Karpas-422 (cell line): ENCODE measurements around the gene PTPRN. TPM values are rescaled to one million over a fixed set of nuclear protein-coding genes. Genes with fewer than 3 reads are reported as not detected.
"Not testable (repeated sequence)": the region's sequence is repeated elsewhere in the genome, so short reads cannot be mapped to it uniquely, and the experiment has no call there.

Source experiments
- DNase-seq: peaks from one replicate; pipeline ENCODE4 v3.0.0-alpha.2; 2015
- H2AFZ ChIP-seq: fragments of 200-600 bp; sonication (generic); 2 replicates; pipeline ENCODE4 v1.6.1; 2014; ENCODE audit warnings: antibody characterized with exemption, low read length, mixed read lengths
- H3K27ac ChIP-seq: fragments of 200-600 bp; sonication (generic); 2 replicates; pipeline ENCODE4 v1.5.1; 2014; ENCODE audit warnings: mild to moderate bottlenecking, low read length, moderate library complexity
- H3K27me3 ChIP-seq: fragments of 200-600 bp; sonication (generic); 2 replicates; pipeline ENCODE4 v1.6.1; 2014; ENCODE audit warnings: low read length, mixed read lengths
- H3K36me3 ChIP-seq: fragments of 200-600 bp; sonication (generic); 2 replicates; pipeline ENCODE4 v1.6.1; 2014; ENCODE audit warnings: low read length, mixed read lengths; ENCODE audit not compliant: insufficient read depth
- H3K4me1 ChIP-seq: fragments of 200-600 bp; sonication (generic); 2 replicates; pipeline ENCODE4 v1.6.1; 2014; ENCODE audit warnings: mild to moderate bottlenecking, low read length, mixed read lengths
- H3K4me2 ChIP-seq: fragments of 200-600 bp; sonication (generic); 2 replicates; pipeline ENCODE4 v1.6.1; 2014; ENCODE audit warnings: low read length, low read depth, mild to moderate bottlenecking; ENCODE audit not compliant: poor library complexity, severe bottlenecking
- H3K4me3 ChIP-seq: fragments of 200-600 bp; sonication (generic); 2 replicates; pipeline ENCODE4 v1.5.1; 2014; ENCODE audit warnings: mild to moderate bottlenecking, antibody characterized with exemption, low read length, mixed read lengths
- H3K79me2 ChIP-seq: fragments of 200-600 bp; sonication (generic); 2 replicates; pipeline ENCODE4 v1.6.1; 2014; ENCODE audit warnings: mild to moderate bottlenecking, low read length, mixed read lengths
- H3K9ac ChIP-seq: fragments of 200-600 bp; sonication (generic); 2 replicates; pipeline ENCODE4 v1.6.0; 2014; ENCODE audit warnings: low read length
- H3K9me2 ChIP-seq: fragments of 200-600 bp; sonication (generic), shearing (Covaris generic); replicated peaks from 2 replicates; pipeline ENCODE4 v1.6.0; 2014; ENCODE audit warnings: mild to moderate bottlenecking, low read length, moderate library complexity; ENCODE audit not compliant: insufficient read depth
- H3K9me3 ChIP-seq: fragments of 300-700, 200-600 bp; sonication (generic); 2 replicates; pipeline ENCODE4 v1.6.1; 2014; ENCODE audit warnings: low read length, mixed read lengths
- H4K20me1 ChIP-seq: fragments of 200-600 bp; sonication (generic); 2 replicates; pipeline ENCODE4 v1.6.1; 2014; ENCODE audit warnings: mild to moderate bottlenecking, antibody characterized with exemption, low read length, low read depth; ENCODE audit not compliant: insufficient read depth
- total RNA-seq: library from RNA; depleted of rRNA; stranded (reverse); fragments of >200 nt; shearing (Covaris generic); gene quantifications from 2 replicates; pipeline ENCODE4 v1.2.3, GENCODE V29; 2014; ENCODE audit warnings: low replicate concordance

Gene PTPRN
- total RNA-seq, 1 experiment from 2014 or later: not detected

DNA sequence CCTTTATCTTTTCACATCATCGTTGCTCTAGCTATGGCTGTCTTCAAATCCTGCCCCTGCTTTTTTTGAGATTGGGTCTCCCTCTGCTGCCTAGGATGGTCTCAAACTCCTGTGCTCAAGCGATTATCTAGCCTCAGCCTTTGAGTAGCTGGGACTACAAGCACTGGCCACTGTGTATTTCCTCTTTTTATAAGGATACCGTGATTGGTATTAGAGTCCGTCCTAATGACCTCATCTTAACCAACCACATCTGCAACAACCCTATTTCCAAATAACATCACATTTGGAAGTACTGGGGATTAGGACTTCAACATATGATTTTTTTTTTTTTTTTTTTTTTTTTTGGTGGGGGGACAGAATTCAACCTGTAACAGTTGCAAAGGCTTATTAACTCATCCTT is 14.2 kb upstream of the PTPRN start:
- H4K20me1 ChIP-seq: no peaks in the 10 kb centered on the region
- no peaks in the 10 kb centered on the region for H3K9me2 ChIP-seq
- no peaks in the 10 kb centered on the region for H3K9me3 ChIP-seq
- no peak overlapping the region for H2AFZ ChIP-seq
- H3K27me3 ChIP-seq: no peaks in the 10 kb centered on the region
- H3K9ac ChIP-seq: no peak overlapping the region
- no peaks in the 10 kb centered on the region for H3K4me1 ChIP-seq
- H3K4me3 ChIP-seq: no peak overlapping the region
- no peaks in the 10 kb centered on the region for H3K36me3 ChIP-seq
- H3K27ac ChIP-seq: no peak overlapping the region
- H3K79me2 ChIP-seq: no peaks in the 10 kb centered on the region
- DNase-seq: no peak
- no peak overlapping the region for H3K4me2 ChIP-seq

DNA sequence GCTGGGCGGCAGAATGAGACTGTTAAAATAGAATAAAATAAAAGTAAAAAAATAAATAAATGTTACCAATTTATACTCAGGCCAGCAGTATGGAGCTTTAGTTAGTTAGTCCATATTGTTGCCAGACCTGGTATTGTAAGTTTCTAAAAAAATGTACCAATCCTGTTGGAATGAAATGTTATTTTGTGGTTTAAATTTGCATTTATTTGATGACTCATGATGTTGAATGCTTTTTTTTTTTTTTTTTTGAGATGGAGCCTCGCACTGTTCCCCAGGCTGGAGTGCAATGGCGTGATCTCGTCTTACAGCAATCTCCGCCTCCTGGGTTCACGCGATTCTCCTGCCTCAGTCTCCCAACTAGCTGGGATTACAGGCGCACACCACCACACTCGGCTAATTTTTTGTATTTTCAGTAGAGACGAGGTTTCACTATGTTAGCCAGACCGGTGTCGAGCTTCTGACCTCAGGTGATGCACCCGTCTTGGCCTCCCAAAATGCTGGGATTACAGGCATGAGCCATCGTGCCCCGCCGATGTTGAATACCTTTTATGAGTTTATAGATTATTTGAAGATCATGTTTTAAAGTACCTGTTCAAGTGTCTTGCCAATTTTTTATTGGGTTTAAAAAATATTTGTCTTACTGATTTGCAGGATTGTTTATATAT is 5.7 kb upstream of the PTPRN start:
- no peak overlapping the region for H3K27ac ChIP-seq
- H3K9ac ChIP-seq: no peak overlapping the region
- no peaks in the 10 kb centered on the region for H3K36me3 ChIP-seq
- no peaks in the 10 kb centered on the region for H3K27me3 ChIP-seq
- H3K4me2 ChIP-seq: no peak overlapping the region
- H4K20me1 ChIP-seq: no peaks in the 10 kb centered on the region
- no peak overlapping the region for H2AFZ ChIP-seq
- H3K4me3 ChIP-seq: no peak overlapping the region
- H3K4me1 ChIP-seq: peaks cover 9% of the 10 kb centered on the region
- DNase-seq: no peak
- H3K9me3 ChIP-seq: no peaks in the 10 kb centered on the region
- H3K9me2 ChIP-seq: no peaks in the 10 kb centered on the region
- no peaks in the 10 kb centered on the region for H3K79me2 ChIP-seq

DNA sequence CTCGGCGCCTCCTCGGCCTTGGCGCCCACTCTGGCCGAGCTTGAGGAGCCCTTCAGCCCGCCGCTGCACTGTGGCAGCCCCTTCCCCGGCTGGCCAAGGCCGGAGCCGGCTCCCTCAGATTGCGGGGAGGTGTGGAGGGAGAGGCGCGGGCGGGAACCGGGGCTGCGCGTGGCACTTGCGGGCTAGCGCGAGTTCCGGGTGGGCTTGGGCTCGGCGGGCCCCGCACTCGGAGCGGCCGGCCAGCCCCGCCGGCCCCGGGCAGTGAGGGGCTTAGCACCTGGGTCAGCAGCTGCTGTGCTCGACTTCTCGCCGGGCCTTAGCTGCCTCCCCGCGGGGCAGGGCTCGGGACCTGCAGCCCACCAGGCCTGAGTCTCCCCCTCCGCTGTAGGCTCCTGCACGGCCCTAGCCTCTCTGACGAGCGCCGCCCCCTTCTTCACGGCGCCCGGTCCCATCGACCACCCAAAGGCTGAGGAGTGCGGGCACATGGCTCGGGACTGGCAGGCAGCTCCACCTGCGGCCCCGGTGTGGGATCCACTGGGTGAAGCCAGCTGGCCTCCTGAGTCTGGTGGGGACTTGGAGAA is 3.6 kb upstream of the PTPRN start:
- not testable (repeated sequence) for H3K27ac ChIP-seq, H3K4me2 ChIP-seq, H3K27me3 ChIP-seq, H3K4me1 ChIP-seq, H2AFZ ChIP-seq, H3K79me2 ChIP-seq, H3K9me3 ChIP-seq, DNase-seq, H3K9me2 ChIP-seq, H3K36me3 ChIP-seq, H3K4me3 ChIP-seq, H4K20me1 ChIP-seq, H3K9ac ChIP-seq

DNA sequence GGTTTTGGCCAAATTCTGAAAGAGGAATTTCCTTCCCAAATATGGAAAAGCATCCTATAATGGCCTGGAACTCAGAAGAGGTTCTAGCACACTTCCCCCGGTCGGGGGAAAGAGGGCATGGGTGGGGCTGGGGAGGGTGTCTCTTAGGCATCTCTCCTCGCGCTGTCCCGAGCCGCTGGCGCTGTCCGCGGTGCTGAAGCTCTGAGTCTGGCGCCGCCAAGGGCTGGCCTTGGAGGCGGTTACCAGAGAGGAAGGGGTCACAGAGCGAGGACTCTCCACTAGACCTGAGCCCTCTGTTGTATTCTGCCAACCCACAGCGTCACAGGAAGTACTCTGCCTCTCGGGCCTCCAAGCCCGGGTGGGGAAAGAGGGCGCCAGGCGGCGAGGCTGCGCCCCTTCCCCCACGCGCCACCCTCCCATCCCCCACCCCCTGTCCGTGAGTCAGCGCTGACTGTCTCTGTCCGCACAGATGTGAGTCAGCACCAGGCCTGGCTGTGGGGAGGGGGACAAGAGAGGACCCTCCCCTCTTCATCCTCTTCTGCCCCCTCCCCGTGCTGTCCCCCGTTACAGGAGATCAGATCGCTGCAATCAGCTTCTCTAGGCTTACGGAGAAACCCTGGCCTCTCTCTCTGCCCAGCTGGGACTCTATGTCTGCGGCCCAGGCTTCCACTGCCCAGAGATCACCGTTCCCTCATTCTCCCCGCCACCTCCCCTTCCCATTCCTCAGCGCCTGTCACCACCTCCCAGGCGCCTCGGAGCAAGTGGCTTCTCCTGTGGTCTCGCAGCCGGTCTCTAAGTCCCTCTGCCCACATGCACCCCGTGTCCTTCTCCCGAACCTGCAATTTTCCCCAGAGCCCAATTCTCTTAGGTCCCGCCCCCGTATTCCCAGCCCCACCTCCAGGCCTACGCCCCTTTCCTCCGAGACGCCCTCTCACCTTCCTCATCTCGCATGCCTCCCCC is 779 bp downstream of the PTPRN start:
- H3K4me2 ChIP-seq: no peak overlapping the region

DNA sequence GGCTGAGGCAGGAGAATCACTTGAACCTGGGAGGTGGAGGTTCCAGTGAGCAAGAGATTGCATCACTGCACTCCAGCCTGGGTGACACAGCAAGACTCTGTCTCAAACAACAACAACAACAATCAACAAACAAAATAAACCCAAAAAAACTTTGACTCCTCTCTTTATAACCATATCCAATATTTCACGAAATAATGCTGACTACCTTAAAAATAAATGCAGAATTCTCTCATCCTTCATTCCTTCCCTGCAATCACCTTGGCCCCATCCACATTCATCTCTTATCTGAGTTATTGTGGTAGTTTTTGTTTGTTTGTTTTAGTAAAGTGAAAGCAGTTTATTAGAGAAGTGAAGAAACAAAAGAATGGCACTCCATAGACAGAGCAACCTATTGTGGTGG is 3.2 kb downstream of the PTPRN start:
- H3K4me3 ChIP-seq: no peak overlapping the region
- H3K36me3 ChIP-seq: no peaks in the 10 kb centered on the region
- no peak overlapping the region for H3K9ac ChIP-seq
- no peaks in the 10 kb centered on the region for H3K9me3 ChIP-seq
- no peak overlapping the region for H2AFZ ChIP-seq
- no peaks in the 10 kb centered on the region for H3K79me2 ChIP-seq
- no peak overlapping the region for H3K27ac ChIP-seq
- DNase-seq: no peak
- no peaks in the 10 kb centered on the region for H4K20me1 ChIP-seq
- H3K4me2 ChIP-seq: no peak overlapping the region
- peaks cover 1% of the 10 kb centered on the region for H3K4me1 ChIP-seq
- H3K9me2 ChIP-seq: no peaks in the 10 kb centered on the region
- no peaks in the 10 kb centered on the region for H3K27me3 ChIP-seq

More for the DNA sequence above, 779 bp downstream of the PTPRN start:
- no peak overlapping the region for H3K9ac ChIP-seq
- no peaks in the 10 kb centered on the region for H3K9me2 ChIP-seq
- no peaks in the 10 kb centered on the region for H3K27me3 ChIP-seq
- H3K79me2 ChIP-seq: no peaks in the 10 kb centered on the region
- H4K20me1 ChIP-seq: no peaks in the 10 kb centered on the region
- peak; percentile 87 for DNase-seq
- H2AFZ ChIP-seq: no peak overlapping the region
- H3K4me3 ChIP-seq: no peak overlapping the region
- no peaks in the 10 kb centered on the region for H3K36me3 ChIP-seq
- H3K4me1 ChIP-seq: peaks cover 9% of the 10 kb centered on the region
- no peak overlapping the region for H3K27ac ChIP-seq
- H3K9me3 ChIP-seq: no peaks in the 10 kb centered on the region

DNA sequence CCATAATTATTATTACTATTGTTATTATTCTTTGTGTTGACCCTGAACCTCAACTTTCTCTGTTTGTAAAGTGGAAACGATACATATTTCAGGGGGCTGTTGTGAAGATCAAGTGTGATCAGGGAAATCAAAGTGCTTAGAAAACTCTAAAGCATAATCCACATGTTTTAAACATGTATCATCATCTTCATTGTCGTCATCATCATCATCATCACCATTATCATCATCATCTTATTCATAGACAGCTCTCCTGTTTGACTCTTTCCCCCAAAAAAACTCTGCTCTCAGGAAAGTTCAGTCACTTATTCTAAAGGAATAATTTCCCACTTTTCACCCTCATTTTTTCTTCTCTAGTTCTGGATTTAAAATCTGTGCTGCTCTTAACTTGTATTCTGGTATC is 5.0 kb downstream of the PTPRN start:
- Histone ChIP-seq H3K9me2 (no peaks in the 10 kb centered on the region), H3K4me2 (no peak overlapping the region), H3K36me3 (no peaks in the 10 kb centered on the region), H3K9ac (no peak overlapping the region), H3K4me3 (no peak overlapping the region), H3K9me3 (no peaks in the 10 kb centered on the region), H3K27ac (no peak overlapping the region), H3K79me2 (no peaks in the 10 kb centered on the region), H4K20me1 (no peaks in the 10 kb centered on the region), H3K4me1 (no peaks in the 10 kb centered on the region), H2AFZ (no peak overlapping the region), H3K27me3 (no peaks in the 10 kb centered on the region)
- no peak for DNase-seq

DNA sequence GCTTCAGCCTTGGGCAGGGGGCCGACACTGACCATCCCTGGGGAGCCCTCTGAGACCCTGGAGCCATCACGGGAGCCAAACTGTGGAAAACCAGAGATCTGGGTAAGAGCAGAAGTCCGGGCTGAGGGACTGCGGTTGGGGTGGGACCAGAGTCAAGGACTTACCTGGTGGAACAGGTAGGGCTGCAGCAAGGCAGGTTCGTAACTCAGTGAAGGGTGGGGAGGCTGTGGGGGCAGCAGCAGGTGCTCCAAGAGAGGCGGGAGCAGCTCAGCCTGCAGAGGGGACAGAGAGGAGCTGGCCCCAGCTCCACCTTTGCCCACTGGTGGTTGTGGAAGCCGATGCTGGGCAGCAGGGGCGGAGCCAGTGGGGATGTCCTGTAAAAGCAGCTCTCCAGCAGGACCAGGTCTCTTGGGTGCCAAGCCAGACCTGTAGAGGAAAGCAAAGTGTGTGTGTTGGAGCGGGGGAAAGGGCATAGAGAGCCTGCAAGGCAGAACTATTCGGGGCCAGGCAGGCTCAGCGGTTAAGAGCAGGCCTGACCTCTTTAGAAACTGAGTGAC is 6.7 kb downstream of the PTPRN start:
- H3K4me2 ChIP-seq: no peak overlapping the region
- peaks cover 4% of the 10 kb centered on the region for H3K4me1 ChIP-seq
- no peaks in the 10 kb centered on the region for H4K20me1 ChIP-seq
- DNase-seq: no peak
- no peaks in the 10 kb centered on the region for H3K36me3 ChIP-seq
- H3K9me3 ChIP-seq: no peaks in the 10 kb centered on the region
- no peak overlapping the region for H3K9ac ChIP-seq
- no peaks in the 10 kb centered on the region for H3K9me2 ChIP-seq
- H3K27me3 ChIP-seq: no peaks in the 10 kb centered on the region
- no peaks in the 10 kb centered on the region for H3K79me2 ChIP-seq
- H2AFZ ChIP-seq: no peak overlapping the region
- no peak overlapping the region for H3K27ac ChIP-seq
- no peak overlapping the region for H3K4me3 ChIP-seq

DNA sequence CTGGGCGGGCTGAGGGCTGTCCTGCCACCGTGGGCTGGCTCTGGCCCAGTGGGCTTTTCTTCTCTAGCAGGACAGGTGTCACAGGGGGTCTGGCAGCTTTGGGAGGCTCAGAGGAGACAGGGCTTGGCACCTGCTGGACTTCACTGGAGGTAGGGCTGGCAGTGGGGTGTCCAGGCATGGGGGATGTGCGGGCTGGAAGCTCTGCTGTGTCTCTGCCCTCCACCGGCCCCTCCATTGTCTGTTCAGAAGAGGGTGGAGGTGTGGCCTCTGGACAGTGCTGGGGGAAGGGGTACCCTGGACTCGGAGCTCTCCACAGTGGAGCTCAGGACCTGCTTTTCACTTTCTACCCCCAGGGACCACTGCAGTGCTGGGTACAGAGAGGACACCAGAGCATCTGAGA is 9.2 kb downstream of the PTPRN start:
- Histone ChIP-seq H3K27me3 (0 out of 2 replicates have a peak, but pooled peaks cover 4% of the 10 kb centered on the region), H2AFZ (no peak overlapping the region), H4K20me1 (no peaks in the 10 kb centered on the region), H3K9ac (no peak overlapping the region), H3K9me2 (no peaks in the 10 kb centered on the region), H3K27ac (no peak overlapping the region), H3K79me2 (no peaks in the 10 kb centered on the region), H3K9me3 (no peaks in the 10 kb centered on the region), H3K4me3 (no peak overlapping the region), H3K4me2 (no peak overlapping the region), H3K4me1 (peaks cover 6% of the 10 kb centered on the region), H3K36me3 (no peaks in the 10 kb centered on the region)
- DNase-seq: no peak
